CMK (cell line): ENCODE measurements around the gene AFF4.
"Not testable (repeated sequence)": the region's sequence is repeated elsewhere in the genome, so short reads cannot be mapped to it uniquely, and the experiment has no call there.

Source experiments
- DNase-seq: peaks from one replicate; pipeline ENCODE4 v3.0.0-alpha.2; 2010; ENCODE audit warnings: low read depth

AFF4 gene

DNA sequence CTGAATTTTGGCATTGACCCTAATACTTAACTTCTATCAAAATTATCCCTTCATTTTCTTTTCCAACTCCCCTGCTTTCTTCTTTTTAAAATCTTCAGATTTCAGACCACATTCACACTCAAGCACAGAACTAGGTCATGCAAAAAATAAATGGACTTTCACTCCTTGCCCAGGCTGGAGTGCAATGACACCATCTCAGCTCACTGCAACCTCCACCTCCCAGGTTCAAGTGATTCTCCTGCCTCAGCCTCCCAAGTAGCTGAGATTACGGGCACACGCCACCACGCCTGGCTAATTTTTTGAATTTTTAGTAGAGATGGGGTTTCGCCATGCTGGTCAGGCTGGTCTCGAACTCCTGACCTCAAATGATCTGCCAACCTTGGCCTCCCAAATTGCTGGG is 108.4 kb downstream of the AFF4 start:
- not testable (repeated sequence) for DNase-seq

DNA sequence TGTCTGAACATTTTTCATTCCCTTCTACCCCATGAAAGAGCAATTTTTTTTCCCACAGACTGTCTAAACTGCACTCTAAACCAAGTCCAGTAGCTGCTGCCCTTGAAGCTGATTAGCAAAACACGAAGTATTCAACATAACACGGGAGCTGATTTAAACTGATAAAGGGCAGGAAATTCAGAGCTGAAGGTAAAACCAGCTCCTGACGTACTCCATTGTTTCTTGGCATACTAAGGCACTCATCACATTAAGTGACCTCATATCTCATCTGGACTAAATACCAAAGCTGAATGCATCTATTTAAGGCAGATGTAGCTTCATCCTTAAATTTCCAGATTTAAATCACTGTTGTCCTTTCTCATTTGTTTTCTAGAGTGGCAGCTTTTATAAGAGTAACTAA is 109.1 kb downstream of the AFF4 start:
- no peak for DNase-seq

DNA sequence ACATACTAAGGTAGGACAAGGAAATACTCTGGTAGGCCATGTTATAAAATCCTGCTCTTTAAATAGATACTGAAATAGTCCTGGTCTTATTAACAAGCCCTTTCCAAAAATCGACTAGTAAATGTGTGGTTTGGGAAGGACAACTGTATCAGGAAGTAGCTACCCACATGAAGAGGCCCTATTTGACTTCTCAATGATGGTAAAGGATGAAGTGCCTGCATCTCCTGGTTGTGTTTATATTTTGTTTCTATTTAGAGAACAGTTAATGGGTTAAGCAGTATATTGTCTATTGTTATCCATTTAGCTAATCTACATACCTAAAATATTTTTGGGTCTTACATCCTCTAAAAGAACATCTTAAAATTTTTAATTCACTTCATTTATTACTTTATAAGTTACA is 109.6 kb downstream of the AFF4 start:
- no peak for DNase-seq

DNA sequence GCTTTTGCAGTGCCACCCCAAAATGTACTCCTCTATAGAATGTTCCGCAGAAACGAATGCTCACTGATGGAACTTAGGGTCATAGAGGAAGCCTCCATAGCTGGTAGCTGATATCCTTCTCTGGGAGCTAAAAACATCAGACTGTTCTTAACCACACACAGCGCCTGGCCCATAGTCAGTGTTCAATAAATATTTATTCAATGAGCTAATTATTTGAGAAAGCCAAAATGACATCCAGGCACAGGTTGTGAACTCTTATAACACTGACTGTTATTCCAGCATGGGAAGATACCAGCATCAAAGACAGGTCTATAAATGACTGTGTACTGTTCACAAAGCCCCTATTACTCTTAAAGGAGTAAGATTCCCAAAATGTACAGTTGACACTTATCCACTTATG is 110.1 kb downstream of the AFF4 start:
- no peak for DNase-seq

DNA sequence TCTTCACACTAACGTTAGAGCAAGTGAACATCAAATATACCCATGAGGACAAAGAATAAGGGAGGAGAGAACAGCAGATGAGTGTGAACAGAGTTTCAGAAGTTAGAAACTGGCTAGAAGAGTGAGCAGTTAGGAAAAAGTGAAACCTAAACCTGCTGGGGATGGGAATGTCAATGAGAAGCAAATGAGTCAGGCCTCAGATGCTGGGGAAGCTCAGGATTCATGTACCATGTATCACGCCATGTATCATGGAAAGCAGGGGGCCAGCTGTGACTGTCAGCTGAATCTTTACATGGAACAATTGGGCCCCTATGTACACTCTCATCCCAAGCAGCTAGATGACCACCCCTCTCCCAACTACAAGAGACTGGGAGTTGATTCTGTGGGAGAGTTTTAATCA is 113.4 kb downstream of the AFF4 start:
- no peak for DNase-seq

DNA sequence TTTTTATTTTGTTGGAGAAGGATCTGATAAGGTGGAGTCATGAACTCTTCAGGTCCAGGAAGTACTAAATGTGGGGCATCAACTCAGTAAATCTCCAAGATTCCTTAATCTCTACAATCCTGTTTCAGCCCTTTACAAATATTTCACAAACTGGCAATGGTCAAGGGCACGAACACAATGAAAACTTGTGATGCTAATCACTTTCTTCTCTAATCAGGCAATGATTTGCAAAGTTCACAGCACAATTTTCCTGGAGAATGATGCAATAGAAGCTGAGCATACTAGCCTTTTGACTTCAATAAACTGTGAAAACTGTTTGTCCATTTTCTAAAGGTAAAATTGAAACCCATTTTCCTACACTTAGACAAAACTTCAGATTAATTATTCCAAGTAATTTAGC is 114.1 kb downstream of the AFF4 start:
- no peak for DNase-seq

DNA sequence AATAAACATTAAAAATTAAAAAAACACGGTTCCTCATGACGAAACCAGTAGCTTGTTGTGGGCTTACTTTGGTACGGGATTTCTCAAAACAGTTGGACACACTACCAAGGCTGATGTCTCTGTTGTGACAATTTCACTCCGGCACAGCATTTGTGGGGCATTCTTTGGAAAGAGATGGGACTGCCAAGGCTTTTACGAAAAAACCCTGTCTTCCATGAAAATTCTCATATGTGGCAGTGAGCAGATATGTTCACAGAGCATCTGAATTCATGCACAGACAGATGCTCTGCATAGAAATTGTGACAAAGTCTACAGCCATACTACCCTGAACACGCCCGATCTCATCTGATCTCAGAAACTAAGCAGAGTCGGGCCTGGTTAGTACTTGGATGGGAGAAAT is 115.2 kb downstream of the AFF4 start:
- no peak for DNase-seq

DNA sequence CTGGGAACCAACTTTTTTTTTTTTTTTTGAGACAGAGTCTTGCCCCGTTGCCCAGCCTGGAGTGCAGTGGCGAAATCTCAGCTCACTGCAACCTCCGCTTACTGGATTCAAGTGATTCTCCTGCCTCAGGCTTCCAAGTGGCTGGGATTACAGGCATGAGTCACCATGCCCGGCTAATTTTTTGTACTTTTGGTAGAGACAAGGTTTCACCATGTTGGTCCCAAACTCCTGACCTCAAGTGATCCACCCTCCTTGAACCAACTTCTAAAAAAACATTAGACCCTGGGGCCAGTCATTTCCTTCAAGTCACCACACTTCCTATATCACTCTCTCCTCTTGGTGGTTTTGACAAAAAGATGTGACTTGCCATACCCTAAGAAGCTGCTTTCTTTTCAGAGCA is 122.1 kb downstream of the AFF4 start:
- no peak for DNase-seq

DNA sequence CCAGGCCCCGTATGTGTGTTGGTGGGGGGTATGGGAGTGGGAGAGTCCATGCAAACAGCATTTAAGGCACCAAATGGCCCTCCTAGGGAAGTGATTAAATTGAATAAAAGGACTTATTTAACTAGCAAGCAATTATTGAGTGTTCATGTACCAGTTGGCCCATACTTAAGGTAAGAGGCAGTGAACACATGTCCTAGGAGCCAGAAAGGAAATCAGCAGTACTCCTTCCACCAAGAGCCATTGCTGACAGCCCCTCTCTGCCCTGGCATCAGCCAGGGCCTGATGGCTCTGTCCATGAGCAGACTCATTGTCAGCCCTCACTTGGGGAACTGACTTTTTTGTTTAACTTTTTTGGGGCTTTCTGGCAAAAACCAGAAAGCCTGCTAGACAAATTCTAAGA is 122.5 kb downstream of the AFF4 start:
- no peak for DNase-seq

DNA sequence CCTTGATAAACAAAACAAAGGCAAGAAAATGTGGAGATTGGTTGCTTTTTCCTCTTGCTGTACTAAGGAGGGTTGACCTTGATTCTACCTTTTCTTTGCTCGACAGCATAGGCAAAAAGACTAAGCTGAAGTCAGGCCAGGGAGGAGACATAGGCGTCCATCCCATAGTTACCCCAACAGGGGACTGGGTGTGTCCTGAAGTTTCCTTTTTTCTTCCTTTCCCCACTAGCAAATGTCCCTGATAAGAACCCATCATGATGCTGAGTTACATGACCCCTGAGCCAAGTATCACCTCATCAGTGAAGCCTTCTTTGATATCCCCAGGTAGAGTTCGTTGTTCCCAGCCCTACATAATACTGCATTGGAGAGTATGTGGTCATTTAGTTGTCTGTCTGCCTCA is 123.1 kb downstream of the AFF4 start:
- DNase-seq, result no peak

DNA sequence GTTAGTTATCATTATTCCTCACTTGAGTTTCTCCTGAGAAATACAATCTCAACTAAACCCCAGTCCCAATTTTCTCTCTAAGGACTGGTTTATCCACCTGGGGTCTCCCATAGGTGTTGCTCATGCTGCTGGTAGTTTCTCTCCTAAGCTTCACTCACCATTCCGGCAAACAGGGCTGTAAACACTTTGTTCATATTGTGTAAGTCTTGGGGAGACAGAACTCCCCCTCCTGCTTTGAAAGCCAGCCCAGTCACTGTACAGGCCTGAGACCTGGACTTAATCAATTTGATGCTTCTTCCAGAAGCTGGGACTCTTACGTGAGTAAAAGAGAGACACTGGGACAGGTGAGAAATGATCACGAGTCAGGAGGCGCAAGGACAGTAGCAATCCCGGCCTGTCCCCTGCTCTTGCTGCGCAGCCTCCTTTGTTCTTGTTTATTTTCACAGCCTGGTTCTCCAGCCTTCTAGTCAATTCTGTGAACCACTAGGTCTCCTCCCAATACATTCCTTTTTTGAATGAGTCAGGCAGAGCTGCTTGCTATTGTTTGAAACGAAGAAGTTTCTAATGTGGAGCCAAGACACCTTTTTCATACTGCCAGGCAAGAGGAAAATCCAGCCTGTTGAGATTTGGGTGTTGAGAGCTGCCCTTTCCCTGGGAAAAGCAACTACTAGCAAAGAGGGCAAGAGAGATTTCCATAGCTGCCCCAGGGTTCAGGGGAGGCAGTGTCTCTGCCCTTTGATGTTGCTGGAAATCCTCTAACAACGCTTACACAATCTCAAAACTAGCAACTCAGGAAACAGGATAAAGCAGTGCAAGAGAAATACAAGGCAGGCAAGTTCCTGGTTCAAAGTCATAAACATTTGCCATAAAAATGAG is 123.8 kb downstream of the AFF4 start:
- DNase-seq, result no peak

DNA sequence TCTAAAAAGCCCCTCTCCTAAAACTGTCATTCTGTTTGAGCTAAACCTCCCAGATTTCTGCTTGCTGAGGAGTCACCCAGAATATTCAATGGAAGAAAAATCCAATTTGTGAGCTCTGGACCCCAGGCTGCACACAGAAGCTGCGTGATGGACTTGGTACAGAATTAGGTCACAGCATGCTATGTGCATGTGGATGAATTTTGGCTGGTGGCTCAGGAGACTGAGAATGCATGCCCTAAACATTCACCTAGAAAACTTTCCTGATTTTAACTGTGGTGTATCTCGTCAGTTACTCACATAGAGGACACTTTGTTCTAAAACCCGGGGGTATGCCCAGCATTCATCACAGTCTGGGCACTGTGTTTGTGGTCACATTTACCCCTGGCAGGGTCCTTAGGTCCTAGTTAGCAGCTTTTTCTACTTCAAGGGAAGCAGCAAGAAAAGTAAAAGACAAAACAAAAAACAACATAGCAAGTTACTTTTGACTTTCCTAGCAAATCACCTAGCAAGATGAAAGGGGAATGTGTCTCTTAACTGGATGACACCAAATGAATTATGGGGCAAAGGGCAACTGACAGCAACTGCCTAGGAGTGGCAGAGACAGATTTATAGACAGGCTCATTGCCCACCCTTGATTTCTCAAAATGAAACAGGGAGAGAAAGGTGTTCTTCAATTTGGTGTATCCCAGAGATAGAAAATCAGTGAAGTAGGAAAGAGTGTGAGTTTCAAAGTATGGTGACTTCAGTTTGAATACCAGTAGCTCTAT is 124.7 kb downstream of the AFF4 start:
- DNase-seq, result no peak

DNA sequence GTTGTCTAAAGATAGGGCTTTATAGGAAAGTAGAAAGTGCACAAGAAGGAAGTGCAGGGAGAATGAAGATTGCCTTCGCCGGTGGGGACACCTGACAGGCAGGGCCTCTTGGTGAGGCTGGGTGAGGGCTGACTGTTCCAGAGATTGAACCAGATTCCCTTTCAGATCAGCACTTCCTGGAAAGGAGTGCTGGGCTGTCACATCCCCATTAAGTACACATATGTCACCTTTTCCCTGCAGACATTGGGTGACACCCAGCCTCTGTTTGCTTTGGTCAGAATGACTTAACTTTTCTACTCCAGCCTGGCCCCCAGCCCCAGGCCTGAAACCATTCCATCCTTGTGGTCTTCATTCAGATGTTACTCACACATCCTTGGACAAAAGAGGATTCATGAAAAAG is 125.6 kb downstream of the AFF4 start:
- DNase-seq, result no peak

DNA sequence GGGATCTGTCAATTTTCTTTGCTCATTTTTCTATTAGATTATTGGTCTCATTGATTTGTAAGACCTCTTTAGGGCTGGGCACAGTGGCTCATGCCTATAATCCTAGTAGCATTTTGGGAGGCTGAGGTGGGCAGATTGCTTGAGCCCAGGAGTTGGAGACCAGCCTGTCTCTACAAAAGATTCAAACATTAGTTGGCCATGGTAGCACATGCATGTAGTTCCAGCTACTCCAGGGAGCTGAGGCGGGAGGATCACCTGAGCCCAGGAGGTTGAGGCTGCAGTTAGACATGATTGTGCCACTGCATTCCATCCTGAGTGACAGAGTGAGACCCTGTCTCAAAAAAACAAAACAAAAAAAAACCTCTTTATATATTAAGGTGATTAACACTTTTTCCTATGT is 126.6 kb downstream of the AFF4 start:
- DNase-seq, result no peak

DNA sequence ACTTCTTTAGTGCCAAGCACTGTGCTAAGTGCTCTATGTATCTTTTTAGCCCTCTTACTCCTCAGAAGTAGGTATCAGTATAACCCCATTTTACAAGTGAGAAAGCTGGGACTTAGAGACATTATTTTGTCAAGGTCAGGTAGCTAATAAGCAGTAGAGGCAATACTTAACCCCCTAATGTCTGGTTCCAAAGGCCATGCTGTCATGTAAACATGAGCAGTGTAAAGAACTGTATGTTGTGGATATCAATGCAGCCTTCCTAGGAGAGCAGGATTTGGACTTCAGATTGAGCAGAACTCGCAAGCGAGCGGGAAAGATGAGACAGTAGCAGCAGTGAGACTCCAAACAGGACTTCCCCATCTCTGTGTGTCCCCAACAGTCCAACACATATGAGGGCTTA is 129.4 kb downstream of the AFF4 start:
- no peak for DNase-seq

DNA sequence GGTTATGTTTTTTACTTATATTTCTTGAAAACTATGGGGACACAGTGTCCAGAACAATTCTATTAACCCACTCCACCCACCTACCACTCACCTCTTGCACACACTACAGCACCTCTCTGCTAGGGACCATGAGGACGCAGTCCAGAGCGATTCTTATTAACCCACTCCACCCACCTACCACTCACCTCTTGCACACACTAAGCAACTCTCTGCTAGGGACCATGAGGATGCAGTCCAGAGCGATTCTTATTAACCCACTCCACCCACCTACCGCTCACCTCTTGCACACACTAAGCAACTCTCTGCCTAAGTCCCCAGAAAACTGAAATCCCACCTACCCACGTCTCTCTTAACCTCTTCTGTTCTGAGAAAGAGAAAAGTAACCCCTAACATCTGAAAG is 130.8 kb downstream of the AFF4 start:
- DNase-seq, result no peak

DNA sequence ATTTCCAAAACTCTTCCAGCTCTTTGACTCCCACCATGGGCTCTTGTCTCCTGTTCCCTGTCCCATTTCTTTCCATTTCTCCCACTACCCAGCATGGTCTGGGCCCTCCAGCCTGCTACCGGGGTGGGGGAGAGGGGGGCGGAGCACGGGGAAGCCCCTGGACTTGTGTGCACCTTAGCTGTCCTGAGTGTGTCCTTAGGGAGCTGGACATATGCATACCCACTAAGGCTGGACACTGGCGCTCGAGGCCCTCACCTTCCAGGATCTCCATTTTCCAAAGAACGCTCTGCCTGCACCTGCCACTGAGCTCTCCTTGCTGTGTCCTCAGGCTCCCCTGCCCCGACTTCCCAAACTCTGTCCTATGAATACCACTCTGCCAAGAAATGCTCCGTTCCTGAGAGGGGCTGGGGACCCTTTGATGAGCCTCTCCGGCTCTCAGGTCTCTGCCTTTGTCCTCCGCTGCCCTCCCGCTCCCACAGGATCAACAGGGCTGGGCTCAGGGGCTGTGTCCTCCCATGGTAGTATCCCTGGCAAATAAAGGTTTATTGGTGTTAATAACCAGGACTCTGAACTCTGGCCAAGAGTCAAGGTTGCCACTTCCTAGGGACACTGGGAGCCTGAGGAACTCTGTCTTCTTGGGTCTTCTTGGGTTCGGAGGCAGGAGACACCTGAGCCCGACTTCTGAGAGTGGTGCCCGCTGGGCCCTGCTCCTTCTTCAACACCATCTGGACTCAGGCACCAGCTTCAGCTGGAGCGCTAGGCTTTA is 132.2 kb downstream of the AFF4 start:
- DNase-seq, result no peak

DNA sequence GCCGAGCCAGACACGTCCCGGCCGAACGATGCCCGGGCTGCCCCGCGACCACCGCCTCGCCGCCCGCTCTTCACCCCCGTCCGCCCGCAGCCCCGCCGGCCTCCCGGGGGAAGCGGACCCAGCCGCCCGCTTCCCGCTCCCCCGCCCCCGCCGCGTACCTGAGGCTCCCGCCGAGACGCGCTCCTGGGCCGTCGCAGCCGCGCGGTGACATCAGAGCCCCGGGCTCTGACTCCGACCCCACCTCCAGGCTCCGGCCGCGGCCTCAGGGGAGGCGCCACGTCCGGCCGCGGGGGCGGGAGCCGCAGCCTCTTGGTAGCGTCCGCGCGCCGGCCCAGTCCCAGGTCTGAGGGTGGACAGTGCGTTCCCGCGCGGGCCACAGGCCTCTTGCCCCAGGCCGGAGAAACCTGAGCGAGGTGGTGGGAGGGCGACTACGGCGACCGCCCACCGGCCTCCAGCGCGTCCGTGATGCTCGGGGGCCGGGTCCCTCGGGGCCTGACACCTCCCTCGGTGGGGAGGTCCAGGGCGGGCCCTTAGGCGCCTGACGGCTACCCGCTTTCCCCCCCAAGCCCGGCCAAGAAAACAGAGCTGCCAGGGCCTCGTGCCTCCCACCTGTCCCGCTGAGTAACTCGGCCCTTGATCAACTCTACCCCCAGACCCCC is 132.9 kb downstream of the AFF4 start, which contains the start of gene SHROOM1:
TSS of gene SHROOM1 (minus strand) at position 212 of the 659 bp plus-strand sequence. CDS start 4,507 bp downstream, outside the sequence.
- peak; percentile 41 for DNase-seq

DNA sequence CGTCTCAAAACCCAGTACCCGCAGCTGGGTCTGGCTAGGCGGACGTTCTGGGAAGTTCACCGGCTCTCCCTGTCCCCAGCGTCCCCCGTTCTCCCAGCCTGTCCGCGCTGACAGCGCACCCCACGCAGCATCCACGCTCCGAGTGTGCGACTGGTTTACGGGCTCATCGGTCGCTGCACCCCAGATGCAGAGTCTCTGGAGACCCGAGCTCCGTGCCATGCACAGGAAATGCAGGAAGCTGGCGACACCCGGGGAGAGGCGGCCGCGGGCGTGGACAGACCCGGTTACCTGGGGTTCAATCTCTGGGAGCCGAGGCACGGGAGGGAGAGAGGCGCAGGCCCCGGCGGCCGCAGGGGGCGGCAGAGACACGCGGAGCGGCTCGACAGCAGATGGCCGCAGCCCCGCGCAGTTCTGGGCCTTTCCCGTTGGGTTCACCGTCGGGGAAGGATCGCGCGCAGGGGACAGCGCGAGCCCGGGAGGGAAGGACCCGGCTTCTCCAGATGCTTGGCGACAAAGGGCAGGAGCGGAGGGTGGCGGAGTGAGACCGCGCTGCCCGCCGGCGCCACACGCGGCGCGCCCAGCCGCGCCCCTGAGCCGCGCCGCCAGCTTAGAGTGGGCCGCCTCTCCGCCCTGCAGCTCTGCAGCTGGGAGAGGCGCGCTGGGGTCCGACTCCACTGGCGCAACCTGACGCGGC is 133.5 kb downstream of the AFF4 start:
- DNase-seq, result peak; percentile 25

DNA sequence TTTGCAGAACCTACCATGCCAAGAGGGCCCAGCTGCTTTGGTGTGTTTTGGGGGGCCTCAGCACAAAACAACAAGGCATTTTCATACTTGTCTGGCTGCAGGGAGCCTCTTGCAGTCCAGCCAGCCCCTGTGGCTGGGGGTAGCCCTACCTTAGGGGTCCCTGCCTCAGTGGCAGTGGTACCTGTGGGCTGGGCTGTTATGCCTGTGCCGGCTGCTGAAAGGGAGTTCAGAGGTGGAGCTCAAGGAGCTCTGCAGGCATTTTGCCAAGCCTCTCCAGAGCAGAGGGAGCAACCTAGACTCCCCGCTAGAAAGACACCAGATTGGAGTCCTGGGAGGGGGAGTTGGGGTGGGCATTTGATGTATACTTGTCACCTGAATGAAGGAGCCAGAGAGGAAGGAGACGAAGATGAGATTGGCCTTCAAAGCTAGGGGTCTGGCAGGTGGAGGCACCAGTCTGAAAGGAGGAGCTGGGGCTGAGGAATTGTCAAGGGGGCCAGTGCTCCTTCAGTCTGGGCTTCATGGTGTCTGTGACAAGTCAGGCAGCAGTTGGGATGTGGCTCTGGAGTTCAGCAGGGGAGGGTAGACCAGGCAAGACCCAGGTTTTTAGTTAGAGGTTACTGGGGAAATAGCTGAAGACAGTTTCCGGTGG is 134.5 kb downstream of the AFF4 start:
- DNase-seq, result no peak
